ENCODE measurements around the gene KDM7A.

The KDM7A gene

GRCh38 chr7:140050100-140050499 is 126.7 kb downstream of the KDM7A start:
- DNase-seq, result no peak

GRCh38 chr7:140049339-140050024 is 127.3 kb downstream of the KDM7A start:
- no peak for DNase-seq

GRCh38 chr7:140048989-140049338 is 127.8 kb downstream of the KDM7A start:
- no peak for DNase-seq

- DNase-seq, result no peak
These were observed 128.6 kb downstream of the KDM7A start for GRCh38 chr7:140048138-140048537.

GRCh38 chr7:140047197-140047596 is 129.6 kb downstream of the KDM7A start:
- DNase-seq, result no peak

GRCh38 chr7:140045697-140046096 is 131.1 kb downstream of the KDM7A start:
- no peak for DNase-seq

- DNase-seq, result no peak
These were observed 132.5 kb downstream of the KDM7A start for GRCh38 chr7:140044251-140044650.

GRCh38 chr7:140042386-140042670 is 134.5 kb downstream of the KDM7A start:
- DNase-seq, result no peak

GRCh38 chr7:140041659-140042385 is 135.0 kb downstream of the KDM7A start:
- no peak for DNase-seq

GRCh38 chr7:140039896-140040295 is 136.9 kb downstream of the KDM7A start:
- no peak for DNase-seq

GRCh38 chr7:140039066-140039465 is 137.7 kb downstream of the KDM7A start:
- DNase-seq, result no peak

GRCh38 chr7:140036224-140036962 is 140.4 kb downstream of the KDM7A start:
- no peak for DNase-seq

GRCh38 chr7:140035400-140036223 is 141.2 kb downstream of the KDM7A start:
- no peak for DNase-seq

Measured in NCI-H1092 treated with DMSO at 0.1 percent for 48 hours (cell line).